ENCODE measurements around the gene TRIAP1.

DNA sequence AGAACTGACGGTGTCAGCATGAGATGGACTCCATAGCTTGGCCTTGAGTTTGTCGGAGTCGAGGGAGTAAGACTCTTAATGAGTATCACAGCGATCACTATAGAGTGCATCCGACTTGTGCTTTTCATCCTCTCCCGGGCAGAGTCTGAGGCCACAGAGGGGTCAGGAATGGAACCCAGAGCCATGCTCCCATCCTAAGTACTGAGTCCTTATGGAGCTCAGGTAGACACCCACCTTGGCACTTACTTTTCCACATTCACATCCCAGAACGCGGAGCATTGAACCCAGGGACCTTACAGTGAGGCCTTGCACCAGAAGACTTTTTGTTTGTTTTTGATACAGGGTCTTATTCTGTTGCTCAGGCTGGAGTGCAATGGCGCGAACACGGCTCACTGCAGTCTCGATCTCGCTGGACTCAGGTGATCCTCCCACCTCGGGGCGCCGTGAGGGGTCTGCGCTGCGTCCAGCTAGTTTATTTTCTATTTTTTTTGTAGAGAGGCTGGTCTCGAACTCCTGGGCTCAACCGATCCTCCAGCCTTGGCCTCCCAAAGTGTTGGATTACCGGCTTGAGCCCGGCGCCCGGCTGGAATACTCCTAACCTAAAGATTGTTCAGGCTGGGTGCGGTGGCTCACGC is 24.1 kb upstream of the TRIAP1 start:
- TF ChIP-seq, protein P1, sequence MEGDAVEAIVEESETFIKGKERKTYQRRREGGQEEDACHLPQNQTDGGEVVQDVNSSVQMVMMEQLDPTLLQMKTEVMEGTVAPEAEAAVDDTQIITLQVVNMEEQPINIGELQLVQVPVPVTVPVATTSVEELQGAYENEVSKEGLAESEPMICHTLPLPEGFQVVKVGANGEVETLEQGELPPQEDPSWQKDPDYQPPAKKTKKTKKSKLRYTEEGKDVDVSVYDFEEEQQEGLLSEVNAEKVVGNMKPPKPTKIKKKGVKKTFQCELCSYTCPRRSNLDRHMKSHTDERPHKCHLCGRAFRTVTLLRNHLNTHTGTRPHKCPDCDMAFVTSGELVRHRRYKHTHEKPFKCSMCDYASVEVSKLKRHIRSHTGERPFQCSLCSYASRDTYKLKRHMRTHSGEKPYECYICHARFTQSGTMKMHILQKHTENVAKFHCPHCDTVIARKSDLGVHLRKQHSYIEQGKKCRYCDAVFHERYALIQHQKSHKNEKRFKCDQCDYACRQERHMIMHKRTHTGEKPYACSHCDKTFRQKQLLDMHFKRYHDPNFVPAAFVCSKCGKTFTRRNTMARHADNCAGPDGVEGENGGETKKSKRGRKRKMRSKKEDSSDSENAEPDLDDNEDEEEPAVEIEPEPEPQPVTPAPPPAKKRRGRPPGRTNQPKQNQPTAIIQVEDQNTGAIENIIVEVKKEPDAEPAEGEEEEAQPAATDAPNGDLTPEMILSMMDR (IDR thresholded peaks at IDR 0.05) = no peak
- no peak for TF ChIP-seq POLR2A (IDR thresholded peaks at IDR 0.05)
- TF ChIP-seq EP300 (IDR thresholded peaks at IDR 0.05) = no peak
